T-helper 2 cell treated with Interferon-gamma antibody and Interleukin-4, amounts not matched to agents 5 μg/mL and 100 μg/mL, for 36 hours (primary cell): ENCODE measurements around the gene MAB21L1.
A peak's percentile ranks its signal among the peaks of the same experiment; 100 is the strongest.

Source experiments
- DNase-seq: peaks from one replicate; pipeline ENCODE4 v3.0.0; 2021; ENCODE audit warnings: low spot score
- H3K27ac Mint-ChIP-seq: one replicate; pipeline ENCODE4 v1.8.0; 2021; ENCODE audit warnings: mild to moderate bottlenecking, mixed read lengths
- H3K27me3 Mint-ChIP-seq: one replicate; pipeline ENCODE4 v1.8.0; 2021; ENCODE audit warnings: low read depth, mixed read lengths
- H3K36me3 Mint-ChIP-seq: one replicate; pipeline ENCODE4 v1.8.0; 2021; ENCODE audit warnings: low read depth, mixed read lengths
- H3K4me1 Mint-ChIP-seq: one replicate; pipeline ENCODE4 v1.8.0; 2021; ENCODE audit warnings: low read depth, mixed read lengths
- H3K4me3 Mint-ChIP-seq: one replicate; pipeline ENCODE4 v1.8.0; 2022; ENCODE audit warnings: mild to moderate bottlenecking, moderate library complexity, mixed read lengths
- H3K9me3 Mint-ChIP-seq: one replicate; pipeline ENCODE4 v1.8.0; 2021; ENCODE audit warnings: mixed read lengths

MAB21L1 gene

GRCh38 chr13:35475960-35476943 is at the start of gene MAB21L1:
Gene MAB21L1 (minus strand): TSS chr13:35476689. CDS start chr13:35476138, 551 bp downstream.
- H3K27ac Mint-ChIP-seq, result no peak within 1 kb of the TSS
- no peak for DNase-seq
- H3K27me3 Mint-ChIP-seq, result peaks cover 82% of the 10 kb centered on the region
- H3K36me3 Mint-ChIP-seq, result no peaks in the 10 kb centered on the region
- no peaks in the 10 kb centered on the region for H3K9me3 Mint-ChIP-seq
- H3K4me3 Mint-ChIP-seq, result peak within 1 kb of the TSS; percentile 82
- peaks cover 18% of the 10 kb centered on the region for H3K4me1 Mint-ChIP-seq

GRCh38 chr13:35524171-35524570 is 47.7 kb upstream of the MAB21L1 start:
- no peaks in the 10 kb centered on the region for H3K9me3 Mint-ChIP-seq
- no peaks in the 10 kb centered on the region for H3K4me1 Mint-ChIP-seq
- no peak overlapping the region for H3K27ac Mint-ChIP-seq
- DNase-seq, result no peak
- no peak overlapping the region for H3K4me3 Mint-ChIP-seq
- no peaks in the 10 kb centered on the region for H3K27me3 Mint-ChIP-seq
- no peaks in the 10 kb centered on the region for H3K36me3 Mint-ChIP-seq

GRCh38 chr13:35518337-35518946 is 42.0 kb upstream of the MAB21L1 start:
- no peaks in the 10 kb centered on the region for H3K4me1 Mint-ChIP-seq
- no peak overlapping the region for H3K4me3 Mint-ChIP-seq
- no peak overlapping the region for H3K27ac Mint-ChIP-seq
- no peaks in the 10 kb centered on the region for H3K9me3 Mint-ChIP-seq
- no peaks in the 10 kb centered on the region for H3K27me3 Mint-ChIP-seq
- H3K36me3 Mint-ChIP-seq, result no peaks in the 10 kb centered on the region
- no peak for DNase-seq

- no peak for DNase-seq
- Mint-ChIP-seq H3K4me3 (no peak overlapping the region), H3K36me3 (no peaks in the 10 kb centered on the region), H3K27ac (no peak overlapping the region), H3K4me1 (no peaks in the 10 kb centered on the region), H3K27me3 (no peaks in the 10 kb centered on the region), H3K9me3 (no peaks in the 10 kb centered on the region)
These were observed 38.5 kb upstream of the MAB21L1 start for GRCh38 chr13:35514801-35515502.

GRCh38 chr13:35514061-35514477 is 37.6 kb upstream of the MAB21L1 start:
- no peak for DNase-seq
- no peak overlapping the region for H3K27ac Mint-ChIP-seq
- H3K36me3 Mint-ChIP-seq, result no peaks in the 10 kb centered on the region
- H3K4me1 Mint-ChIP-seq, result no peaks in the 10 kb centered on the region
- H3K27me3 Mint-ChIP-seq, result no peaks in the 10 kb centered on the region
- no peak overlapping the region for H3K4me3 Mint-ChIP-seq
- no peaks in the 10 kb centered on the region for H3K9me3 Mint-ChIP-seq

- H3K27me3 Mint-ChIP-seq, result no peaks in the 10 kb centered on the region
- no peak overlapping the region for H3K27ac Mint-ChIP-seq
- no peak for DNase-seq
- no peaks in the 10 kb centered on the region for H3K36me3 Mint-ChIP-seq
- H3K4me3 Mint-ChIP-seq, result no peak overlapping the region
- H3K4me1 Mint-ChIP-seq, result no peaks in the 10 kb centered on the region
- H3K9me3 Mint-ChIP-seq, result no peaks in the 10 kb centered on the region
These were observed 35.9 kb upstream of the MAB21L1 start for GRCh38 chr13:35512271-35512920.

GRCh38 chr13:35502456-35502855 is 26.0 kb upstream of the MAB21L1 start:
- no peak for DNase-seq
- Mint-ChIP-seq H3K36me3 (no peaks in the 10 kb centered on the region), H3K27ac (no peak overlapping the region), H3K4me1 (no peaks in the 10 kb centered on the region), H3K27me3 (no peaks in the 10 kb centered on the region), H3K9me3 (no peaks in the 10 kb centered on the region), H3K4me3 (no peak overlapping the region)

GRCh38 chr13:35501661-35502235 is 25.3 kb upstream of the MAB21L1 start:
- H3K27me3 Mint-ChIP-seq, result no peaks in the 10 kb centered on the region

GRCh38 chr13:35500144-35500543 is 23.7 kb upstream of the MAB21L1 start:
- no peak for DNase-seq
- Mint-ChIP-seq H3K4me1 (no peaks in the 10 kb centered on the region), H3K36me3 (no peaks in the 10 kb centered on the region), H3K4me3 (no peak overlapping the region), H3K27me3 (no peaks in the 10 kb centered on the region), H3K9me3 (no peaks in the 10 kb centered on the region), H3K27ac (no peak overlapping the region)

More at GRCh38 chr13:35501661-35502235, 25.3 kb upstream of the MAB21L1 start:
- Mint-ChIP-seq H3K27ac (no peak overlapping the region), H3K4me1 (no peaks in the 10 kb centered on the region), H3K9me3 (no peaks in the 10 kb centered on the region), H3K4me3 (no peak overlapping the region), H3K36me3 (no peaks in the 10 kb centered on the region)
- no peak for DNase-seq

GRCh38 chr13:35499676-35500075 is 23.2 kb upstream of the MAB21L1 start:
- H3K4me1 Mint-ChIP-seq, result no peaks in the 10 kb centered on the region
- DNase-seq, result no peak
- no peaks in the 10 kb centered on the region for H3K36me3 Mint-ChIP-seq
- no peaks in the 10 kb centered on the region for H3K9me3 Mint-ChIP-seq
- no peak overlapping the region for H3K4me3 Mint-ChIP-seq
- no peak overlapping the region for H3K27ac Mint-ChIP-seq
- no peaks in the 10 kb centered on the region for H3K27me3 Mint-ChIP-seq

- Mint-ChIP-seq H3K9me3 (no peaks in the 10 kb centered on the region), H3K4me1 (no peaks in the 10 kb centered on the region), H3K27me3 (no peaks in the 10 kb centered on the region), H3K27ac (no peak overlapping the region), H3K36me3 (no peaks in the 10 kb centered on the region), H3K4me3 (no peak overlapping the region)
- no peak for DNase-seq
These were observed 22.7 kb upstream of the MAB21L1 start for GRCh38 chr13:35499196-35499662.

- H3K27ac Mint-ChIP-seq, result no peak overlapping the region
These were observed 21.7 kb upstream of the MAB21L1 start for GRCh38 chr13:35498231-35498630.

GRCh38 chr13:35496761-35497386 is 20.4 kb upstream of the MAB21L1 start:
- H3K4me3 Mint-ChIP-seq, result no peak overlapping the region
- no peaks in the 10 kb centered on the region for H3K9me3 Mint-ChIP-seq
- H3K27ac Mint-ChIP-seq, result no peak overlapping the region
- H3K4me1 Mint-ChIP-seq, result no peaks in the 10 kb centered on the region
- H3K27me3 Mint-ChIP-seq, result no peaks in the 10 kb centered on the region
- H3K36me3 Mint-ChIP-seq, result no peaks in the 10 kb centered on the region
- DNase-seq, result no peak

More at GRCh38 chr13:35498231-35498630, 21.7 kb upstream of the MAB21L1 start:
- H3K9me3 Mint-ChIP-seq, result no peaks in the 10 kb centered on the region
- no peak for DNase-seq
- H3K36me3 Mint-ChIP-seq, result no peaks in the 10 kb centered on the region
- H3K4me3 Mint-ChIP-seq, result no peak overlapping the region
- H3K4me1 Mint-ChIP-seq, result no peaks in the 10 kb centered on the region
- no peaks in the 10 kb centered on the region for H3K27me3 Mint-ChIP-seq
